GM21447 (cell line): Measurements from ENCODE around the gene PGLYRP3.
"Not testable (repeated sequence)": the region's sequence is repeated elsewhere in the genome, so short reads cannot be mapped to it uniquely, and the experiment has no call there.

Experiments
- ATAC-seq: cut with Tn5 transposase; IDR thresholded peaks from one replicate; pipeline ENCODE4 v1.9.1; 2021; ENCODE audit not compliant: unreplicated experiment

The PGLYRP3 gene

GRCh38 chr1:153314388-153314787 is 1.6 kb upstream of the PGLYRP3 start:
- ATAC-seq, result not testable (repeated sequence)

GRCh38 chr1:153313288-153313687 is 536 bp upstream of the PGLYRP3 start:
- no peak for ATAC-seq

- no peak for ATAC-seq
Measured at GRCh38 chr1:153310526-153310925, 2.2 kb downstream of the PGLYRP3 start.

- no peak for ATAC-seq
Measured at GRCh38 chr1:153309441-153309840, 3.3 kb downstream of the PGLYRP3 start.

GRCh38 chr1:153308540-153308939 is 4.2 kb downstream of the PGLYRP3 start:
- no peak for ATAC-seq

DNA sequence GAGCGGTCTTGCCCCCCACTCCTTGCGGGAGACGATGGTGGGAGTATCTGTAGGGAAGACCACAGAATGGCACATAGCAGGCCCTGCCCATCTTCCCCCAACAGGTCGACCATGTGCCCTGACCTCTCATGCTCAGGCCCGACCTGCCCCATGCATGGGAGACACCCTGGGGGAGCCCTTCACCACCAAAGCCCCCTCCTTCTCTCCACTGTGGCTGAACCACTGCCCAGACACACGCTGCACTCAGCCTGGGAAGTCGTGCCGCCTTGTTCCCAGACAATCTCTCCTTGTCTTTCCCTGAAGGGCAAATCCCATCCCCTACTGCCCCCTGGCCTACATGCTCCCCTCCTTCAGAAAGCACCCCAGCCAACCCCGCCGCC is 5.5 kb downstream of the PGLYRP3 start:
- ATAC-seq, result no peak

DNA sequence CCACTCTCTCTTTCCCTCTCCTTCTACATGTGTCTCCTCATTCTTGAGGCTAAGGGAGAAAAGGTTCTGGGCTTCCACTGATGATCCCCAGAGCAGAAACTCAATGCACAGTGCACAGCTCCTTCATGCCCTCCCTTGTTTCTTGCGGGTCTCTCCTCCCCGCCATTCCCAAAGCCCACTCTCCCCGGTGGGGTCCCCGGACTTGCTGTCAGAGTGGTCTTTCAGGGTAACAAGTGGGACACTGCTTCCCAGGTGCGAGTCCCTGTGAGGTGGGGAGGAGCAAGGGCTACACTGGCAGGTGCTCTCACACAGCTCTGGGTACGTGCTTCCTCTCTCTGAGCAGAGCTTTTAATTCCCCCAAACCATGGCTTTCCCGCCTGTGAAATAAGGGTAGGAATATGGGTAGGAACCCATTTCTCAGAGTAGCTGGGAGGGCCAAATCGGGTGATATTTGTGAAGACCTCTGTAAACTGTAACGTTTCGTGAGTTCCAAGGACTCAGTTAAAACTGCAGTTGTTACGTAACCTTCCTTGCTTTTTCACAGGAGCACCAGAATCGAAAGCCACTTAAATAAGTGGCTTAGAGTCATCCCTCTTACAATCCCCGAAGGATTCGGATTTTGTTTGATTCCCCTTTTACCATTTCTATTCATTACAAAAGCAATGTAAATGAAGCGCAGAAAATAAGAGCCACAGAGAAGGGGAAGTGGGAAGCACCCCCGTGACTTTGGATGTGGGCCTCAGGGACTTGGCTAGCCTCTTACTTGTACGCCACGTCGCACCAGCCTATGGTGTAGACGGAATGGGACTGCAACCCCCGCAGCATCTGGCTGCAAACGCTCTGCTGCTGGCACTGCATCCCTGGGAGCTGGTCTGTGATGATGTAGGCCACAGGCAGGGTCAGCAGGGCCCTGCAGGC is 6.2 kb downstream of the PGLYRP3 start:
- no peak for ATAC-seq

- ATAC-seq, result no peak
Measured at GRCh38 chr1:153305682-153306081, 7.1 kb downstream of the PGLYRP3 start.

GRCh38 chr1:153302308-153302707 is 10.4 kb downstream of the PGLYRP3 start:
- no peak for ATAC-seq

GRCh38 chr1:153293851-153294250 is 18.9 kb downstream of the PGLYRP3 start:
- no peak for ATAC-seq

DNA sequence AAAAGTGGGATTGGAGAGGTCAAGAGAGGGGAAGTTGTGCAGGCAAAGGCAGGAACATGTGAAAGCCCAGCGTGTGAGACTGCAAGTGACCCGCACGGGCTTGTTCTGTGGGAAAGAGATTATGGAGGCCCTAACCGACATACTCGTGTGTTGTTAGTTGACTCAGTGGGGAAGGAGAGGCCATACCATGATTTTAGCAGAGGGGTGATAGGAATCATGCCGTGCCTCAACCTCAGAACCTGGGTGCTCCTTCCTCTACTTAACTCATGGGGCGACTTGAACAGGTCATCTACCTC is 19.3 kb downstream of the PGLYRP3 start:
- no peak for ATAC-seq

DNA sequence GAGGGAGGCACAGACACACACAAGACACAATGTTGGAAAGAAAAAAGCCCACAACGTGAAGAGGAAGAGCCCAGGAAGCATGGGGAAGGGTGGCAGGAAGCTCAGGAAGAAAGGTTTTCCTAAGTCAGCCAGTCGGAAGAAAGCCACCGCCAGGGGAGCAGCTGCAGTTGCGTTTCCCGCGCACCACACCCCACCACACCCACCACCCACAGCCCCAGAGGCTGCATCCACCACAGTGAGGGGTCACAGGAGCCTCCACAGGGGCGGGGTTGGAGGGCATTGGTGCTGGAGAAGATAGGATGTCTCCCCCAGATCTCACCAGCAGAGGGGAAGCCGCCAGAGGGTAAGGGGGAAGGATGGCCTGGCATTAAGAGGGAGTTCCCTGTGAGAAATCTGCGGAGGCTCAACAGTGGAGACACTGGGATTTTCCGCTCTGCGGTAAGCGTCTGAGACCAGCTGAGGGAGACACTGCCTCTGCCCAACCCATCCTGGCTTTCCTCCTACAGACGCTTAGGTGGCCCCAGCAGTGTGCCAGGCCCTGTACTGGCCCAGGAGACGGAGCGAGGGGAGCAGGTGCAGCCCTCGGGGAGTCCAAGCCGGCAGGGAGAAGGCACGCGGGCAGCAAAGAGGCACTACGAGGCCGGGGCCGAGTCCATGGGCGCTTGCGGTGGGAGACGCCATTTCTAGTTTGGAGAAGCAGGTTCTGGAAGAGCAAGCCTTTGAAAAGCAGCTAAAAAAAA is 19.8 kb downstream of the PGLYRP3 start:
- no peak for ATAC-seq

- ATAC-seq, result no peak
Measured at GRCh38 chr1:153292185-153292584, 20.6 kb downstream of the PGLYRP3 start.

DNA sequence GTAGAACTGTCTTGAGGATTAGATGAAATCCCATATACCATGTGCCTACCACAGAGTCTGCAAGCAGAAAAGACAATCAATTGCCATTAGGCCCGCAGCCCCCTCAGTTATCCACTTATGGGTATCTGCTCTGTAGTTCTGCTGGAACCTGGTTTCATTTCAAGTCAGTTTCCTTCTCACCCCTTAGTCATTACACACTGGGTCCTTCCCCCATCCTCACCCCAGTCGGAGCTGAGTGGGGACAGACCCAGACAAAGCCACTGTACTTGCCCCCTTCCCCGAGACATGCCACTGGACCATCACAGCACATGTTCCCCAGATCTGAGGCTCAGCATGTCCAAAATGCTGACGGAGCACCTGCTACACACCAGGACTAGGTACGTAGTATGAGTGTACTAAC is 21.2 kb downstream of the PGLYRP3 start:
- no peak for ATAC-seq

- no peak for ATAC-seq
Measured at GRCh38 chr1:153288634-153289275, 24.0 kb downstream of the PGLYRP3 start.

DNA sequence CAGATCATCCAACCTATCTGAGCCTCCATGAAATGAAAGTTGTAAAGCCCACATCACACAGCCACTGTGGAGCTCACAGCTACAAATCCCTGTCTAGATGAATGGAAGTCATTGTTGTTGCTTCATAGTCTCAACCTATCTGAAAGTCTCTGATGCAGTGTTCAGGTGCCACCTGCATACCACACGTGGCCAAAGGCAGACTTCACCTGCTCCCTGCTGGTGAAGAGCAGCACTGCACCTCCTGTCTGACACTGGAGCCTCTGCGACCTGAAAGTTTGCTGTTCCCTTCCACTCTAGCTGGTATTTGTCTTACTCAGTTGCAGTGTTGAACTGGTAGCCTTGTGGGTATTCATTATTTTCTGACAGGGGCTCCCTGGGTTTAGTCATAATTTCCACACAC is 34.9 kb downstream of the PGLYRP3 start:
- no peak for ATAC-seq

GRCh38 chr1:153272186-153272585 is 40.6 kb downstream of the PGLYRP3 start:
- no peak for ATAC-seq

DNA sequence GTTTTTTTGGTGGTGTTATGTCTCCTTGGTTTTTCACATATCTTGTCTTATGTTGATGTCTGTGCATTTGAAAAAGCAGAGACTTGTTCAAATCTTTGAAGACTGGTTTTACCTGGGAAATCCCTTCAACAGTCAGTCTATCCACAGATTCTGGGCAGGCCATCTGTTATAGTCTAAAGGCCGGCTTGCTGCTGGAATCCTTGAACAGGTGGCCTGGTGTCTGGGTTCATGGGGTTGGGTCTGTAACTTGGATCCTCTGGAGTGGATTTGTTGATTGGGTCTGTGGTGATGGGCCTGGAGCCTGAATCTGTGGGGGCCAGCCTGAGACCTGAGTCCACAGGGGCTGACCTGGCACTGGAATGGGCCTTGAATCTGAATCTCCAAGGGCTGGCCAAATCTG is 41.0 kb downstream of the PGLYRP3 start:
- ATAC-seq, result no peak

GRCh38 chr1:153265457-153265856 is 47.3 kb downstream of the PGLYRP3 start:
- no peak for ATAC-seq

DNA sequence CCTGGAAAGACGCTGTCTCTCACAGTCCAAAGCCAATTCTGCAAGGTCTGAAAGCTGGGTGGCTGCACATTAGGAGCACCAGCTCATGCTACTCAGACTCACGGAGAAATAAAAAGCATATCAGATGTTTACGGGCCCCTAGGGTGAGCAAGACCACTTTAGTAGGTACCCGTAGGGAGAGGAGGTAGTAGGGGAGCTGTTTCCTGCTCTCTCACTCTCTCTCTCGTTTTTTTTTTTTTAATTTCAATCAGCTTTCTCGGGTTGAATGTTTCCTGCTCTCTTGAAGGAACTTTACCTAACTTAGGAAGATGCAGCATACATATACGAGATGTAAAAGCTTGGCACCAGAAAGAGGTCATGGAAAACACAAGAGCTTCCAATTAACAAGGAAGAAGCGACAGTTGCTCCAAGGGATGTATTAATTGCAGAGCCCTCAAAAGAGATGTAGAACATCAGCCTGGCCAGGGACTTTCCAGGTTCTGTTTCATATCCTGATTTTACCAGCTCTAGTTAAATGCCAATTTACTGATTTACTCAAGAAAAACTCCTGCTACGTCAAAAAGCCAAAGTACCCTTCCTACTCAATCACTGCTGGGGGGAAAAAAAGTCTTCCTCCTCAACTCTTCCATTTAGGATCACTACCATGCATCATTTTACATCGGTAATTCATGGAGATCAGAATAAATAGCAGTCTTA is 50.1 kb downstream of the PGLYRP3 start:
- no peak for ATAC-seq

DNA sequence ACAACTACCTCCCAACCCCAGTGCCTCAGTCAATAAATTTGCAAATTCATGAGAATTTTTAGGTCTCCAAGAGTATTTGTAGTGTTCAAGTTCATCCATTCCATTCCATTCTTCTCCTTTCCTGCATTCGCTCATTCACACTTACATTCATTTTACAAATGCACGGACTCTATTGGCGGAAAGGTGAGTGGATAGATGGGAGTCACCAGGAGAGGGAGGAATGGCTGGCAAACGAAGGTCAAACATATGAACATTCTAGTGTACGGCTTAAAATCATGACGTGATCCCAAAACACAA is 50.7 kb downstream of the PGLYRP3 start:
- ATAC-seq, result no peak
